ENCODE results near the gene SYNM.
"Not testable (repeated sequence)": the region's sequence is repeated elsewhere in the genome, so short reads cannot be mapped to it uniquely, and the experiment has no call there.

SYNM gene

DNA sequence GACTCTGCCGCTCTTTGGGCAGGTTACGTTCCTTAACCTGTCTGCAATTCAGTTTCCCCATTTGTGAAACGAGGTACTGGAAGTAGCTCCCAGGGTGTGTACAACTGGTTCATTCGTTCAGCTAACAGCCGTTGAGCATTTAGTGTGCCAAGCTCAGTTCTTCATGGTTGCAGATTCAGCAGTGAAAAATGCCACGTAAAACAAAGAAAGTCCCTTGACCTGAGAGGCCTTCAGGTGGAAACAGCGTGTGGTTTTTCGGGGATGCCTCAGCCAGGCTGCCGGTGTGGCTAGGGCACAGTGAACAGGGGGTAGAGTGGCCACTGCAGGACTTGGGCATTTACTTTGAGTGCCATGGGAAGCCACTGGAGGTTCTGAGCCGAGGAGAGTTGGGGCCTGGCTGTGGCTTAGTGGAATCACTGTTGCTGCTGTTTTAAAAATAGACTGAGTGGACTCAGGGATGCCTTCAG, 4.7 kb downstream of the SYNM start:
- no peak overlapping the region for H3K4me3 ChIP-seq (ENCODE audit: low read depth, low read length)
- TF ChIP-seq, protein P1, sequence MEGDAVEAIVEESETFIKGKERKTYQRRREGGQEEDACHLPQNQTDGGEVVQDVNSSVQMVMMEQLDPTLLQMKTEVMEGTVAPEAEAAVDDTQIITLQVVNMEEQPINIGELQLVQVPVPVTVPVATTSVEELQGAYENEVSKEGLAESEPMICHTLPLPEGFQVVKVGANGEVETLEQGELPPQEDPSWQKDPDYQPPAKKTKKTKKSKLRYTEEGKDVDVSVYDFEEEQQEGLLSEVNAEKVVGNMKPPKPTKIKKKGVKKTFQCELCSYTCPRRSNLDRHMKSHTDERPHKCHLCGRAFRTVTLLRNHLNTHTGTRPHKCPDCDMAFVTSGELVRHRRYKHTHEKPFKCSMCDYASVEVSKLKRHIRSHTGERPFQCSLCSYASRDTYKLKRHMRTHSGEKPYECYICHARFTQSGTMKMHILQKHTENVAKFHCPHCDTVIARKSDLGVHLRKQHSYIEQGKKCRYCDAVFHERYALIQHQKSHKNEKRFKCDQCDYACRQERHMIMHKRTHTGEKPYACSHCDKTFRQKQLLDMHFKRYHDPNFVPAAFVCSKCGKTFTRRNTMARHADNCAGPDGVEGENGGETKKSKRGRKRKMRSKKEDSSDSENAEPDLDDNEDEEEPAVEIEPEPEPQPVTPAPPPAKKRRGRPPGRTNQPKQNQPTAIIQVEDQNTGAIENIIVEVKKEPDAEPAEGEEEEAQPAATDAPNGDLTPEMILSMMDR (conservative IDR thresholded peaks at IDR 0.05; ENCODE audit: low read depth, low read length), result no peak
- no peak for DNase-seq (ENCODE audit: low read depth)

DNA sequence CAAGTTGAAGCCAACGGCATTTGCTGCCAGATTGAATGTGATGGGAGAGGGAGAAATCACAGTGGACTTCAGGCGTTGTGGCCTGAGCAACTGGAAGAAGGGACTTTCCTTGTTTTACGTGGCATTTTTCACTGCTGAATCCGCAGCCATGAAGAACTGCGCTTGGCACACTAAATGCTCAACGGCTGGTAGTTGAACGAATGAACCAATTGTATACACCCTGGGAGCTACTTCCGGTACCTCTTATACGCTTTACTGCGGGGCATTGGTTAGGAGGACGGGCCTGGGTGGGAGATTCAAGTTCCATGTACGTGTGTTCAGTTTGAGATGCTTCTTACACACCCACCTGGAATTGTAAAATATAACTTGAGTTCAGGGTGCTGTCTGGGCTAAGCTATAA, 5.2 kb downstream of the SYNM start:
- DNase-seq (ENCODE audit: low read depth), result no peak
- no peak overlapping the region for H3K4me3 ChIP-seq (ENCODE audit: low read depth, low read length)
- TF ChIP-seq, protein P1 (conservative IDR thresholded peaks at IDR 0.05; ENCODE audit: low read depth, low read length), result no peak

DNA sequence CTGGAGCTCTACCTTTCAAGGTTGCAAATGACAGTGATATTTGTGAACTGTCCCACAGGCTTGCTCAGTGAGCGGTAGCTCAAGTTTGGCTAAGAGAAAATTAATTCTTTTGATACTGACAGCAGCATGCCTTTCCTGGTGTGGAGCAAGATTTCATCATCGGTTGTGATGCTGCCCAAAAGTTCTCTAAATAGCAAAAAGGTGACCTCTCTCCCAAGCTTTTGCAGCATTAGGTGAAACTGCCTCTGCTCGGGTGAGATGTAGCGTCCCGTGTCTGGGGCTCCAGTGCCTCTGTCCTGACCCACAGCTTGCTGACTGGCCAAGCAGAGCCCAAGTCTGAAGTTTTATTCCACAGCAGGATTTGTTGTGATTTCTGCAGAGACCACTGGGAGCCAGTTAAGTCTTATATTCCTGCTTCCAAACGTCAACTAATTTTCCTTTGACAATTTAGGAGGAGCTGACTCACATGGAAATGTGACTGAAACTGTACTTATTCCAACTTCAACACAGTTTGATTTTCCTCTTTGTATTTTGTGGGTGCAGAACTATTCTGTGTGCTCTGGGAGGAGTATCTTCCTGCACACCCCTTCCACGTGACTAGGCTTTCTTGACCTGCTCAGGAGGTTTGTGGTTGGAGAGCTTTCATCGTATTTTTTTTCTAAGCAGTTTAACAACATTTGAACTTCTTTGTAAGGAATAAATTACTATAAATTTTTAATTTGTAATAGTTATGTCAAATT, 5.9 kb downstream of the SYNM start:
- DNase-seq (ENCODE audit: low read depth), result peak; percentile 45
- TF ChIP-seq, protein P1 (conservative IDR thresholded peaks at IDR 0.05; ENCODE audit: low read depth, low read length), result no peak
- no peak overlapping the region for H3K4me3 ChIP-seq (ENCODE audit: low read depth, low read length)

DNA sequence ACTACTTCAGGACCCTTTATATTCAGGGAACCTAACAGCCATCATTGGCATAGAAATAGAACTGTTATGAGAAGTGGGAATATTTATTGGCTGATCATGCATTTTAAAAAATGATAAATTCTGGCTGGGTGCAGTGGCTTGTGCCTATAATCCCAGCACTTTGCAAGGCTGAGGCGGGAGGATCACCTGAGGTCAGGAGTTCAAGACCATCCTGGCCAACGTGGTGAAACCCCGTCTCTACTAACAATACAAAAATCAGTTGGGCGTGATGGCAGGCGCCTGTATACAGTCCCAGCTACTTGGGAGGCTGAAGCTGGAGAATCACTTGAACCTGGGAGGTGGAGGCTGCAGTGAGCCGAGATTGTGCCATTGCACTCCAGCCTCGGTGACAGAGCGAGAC, 6.8 kb downstream of the SYNM start:
- DNase-seq (ENCODE audit: low read depth), result not testable (repeated sequence)

DNA sequence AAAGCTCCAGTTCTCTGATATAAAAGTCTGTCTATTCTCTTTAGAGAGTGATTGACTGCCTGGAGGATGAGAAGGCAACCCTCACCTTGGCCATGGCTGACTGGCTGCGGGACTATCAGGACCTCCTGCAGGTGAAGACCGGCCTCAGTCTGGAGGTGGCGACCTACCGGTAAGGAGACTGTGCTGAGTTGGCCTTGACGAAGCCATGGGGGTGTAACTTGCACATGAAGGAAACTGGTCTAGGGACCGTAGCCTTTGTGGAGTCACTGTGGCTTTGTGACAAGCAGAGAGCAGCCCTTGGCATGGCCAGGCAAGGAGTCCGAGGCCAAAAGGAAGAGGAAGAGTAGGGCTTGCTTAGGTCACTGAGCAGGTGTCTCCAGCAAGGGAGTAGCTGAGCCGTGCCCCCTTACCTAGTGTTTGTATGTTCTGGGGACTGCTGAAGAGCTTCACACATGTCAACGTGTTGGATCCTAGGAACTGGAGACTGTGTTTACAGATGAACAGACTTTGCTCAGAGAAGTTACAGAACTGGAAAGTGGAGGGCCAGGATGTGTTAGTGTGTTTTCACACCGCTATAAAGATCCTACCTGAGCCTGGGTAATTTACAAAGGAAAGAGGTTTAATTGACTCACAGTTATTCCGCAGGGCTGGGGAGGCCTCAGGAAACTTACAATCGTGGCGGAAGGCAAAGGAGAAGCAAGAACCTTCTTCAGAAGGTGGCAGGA, 8.8 kb downstream of the SYNM start:
- no peak overlapping the region for H3K4me3 ChIP-seq (ENCODE audit: low read depth, low read length)
- TF ChIP-seq, protein P1 (conservative IDR thresholded peaks at IDR 0.05; ENCODE audit: low read depth, low read length), result no peak
- no peak for DNase-seq (ENCODE audit: low read depth)

More for the DNA sequence above, 6.8 kb downstream of the SYNM start:
- H3K4me3 ChIP-seq (ENCODE audit: low read depth, low read length), result not testable (repeated sequence)

DNA sequence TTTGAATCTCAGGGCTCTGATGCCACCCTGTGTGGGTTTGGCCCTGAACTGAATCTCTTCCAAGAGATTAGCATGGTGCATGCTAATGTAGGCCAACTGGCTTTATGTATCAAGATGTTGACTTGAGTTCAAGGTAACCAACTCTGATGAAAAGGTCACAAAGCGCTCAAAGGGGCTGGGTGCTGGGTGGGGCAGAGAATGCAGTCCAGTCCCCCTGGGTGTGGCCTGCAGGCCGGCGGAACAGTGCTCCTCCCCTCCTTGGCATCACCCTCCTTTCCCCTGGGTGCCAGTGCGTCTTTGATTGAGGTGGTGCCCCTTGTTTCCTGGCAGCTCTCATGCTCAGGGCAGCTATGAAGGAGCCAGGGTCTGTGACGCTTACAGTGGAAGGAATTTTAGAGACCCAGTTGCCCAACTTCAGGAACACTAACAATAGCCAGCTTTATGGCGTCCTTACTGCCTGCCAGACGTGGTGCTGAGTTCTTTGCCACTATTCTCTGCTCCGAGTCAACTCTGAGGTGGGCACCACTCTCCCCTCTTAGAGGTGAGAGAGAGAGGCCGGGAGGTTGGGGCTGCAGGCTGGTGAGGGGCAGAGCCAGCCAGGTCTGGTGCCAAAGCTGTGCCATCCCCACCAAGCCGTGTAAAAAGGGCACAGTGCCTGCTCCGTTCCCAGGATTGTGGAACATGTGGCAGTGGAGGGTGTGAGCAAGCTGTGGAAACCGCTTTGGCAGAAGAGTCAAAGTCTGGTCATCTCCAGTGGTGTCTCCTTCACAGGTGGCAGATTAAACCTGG, 9.8 kb downstream of the SYNM start:
- TF ChIP-seq, protein P1 (conservative IDR thresholded peaks at IDR 0.05; ENCODE audit: low read depth, low read length), result no peak
- DNase-seq (ENCODE audit: low read depth), result no peak
- H3K4me3 ChIP-seq (ENCODE audit: low read depth, low read length), result no peak overlapping the region

All from choroid plexus epithelial cell (primary cell).